Measurements from ENCODE around the gene CGNL1.

CGNL1 gene

GRCh38 chr15:57363661-57364060 is 12.6 kb upstream of the CGNL1 start:
- DNase-seq (ENCODE audit: insufficient read length, low spot score) (no peak), FAIRE-seq (no peak)
- TF ChIP-seq CTCF (IDR thresholded peaks at IDR 0.05; ENCODE audit: insufficient read depth, missing control alignments), result no peak

DNA sequence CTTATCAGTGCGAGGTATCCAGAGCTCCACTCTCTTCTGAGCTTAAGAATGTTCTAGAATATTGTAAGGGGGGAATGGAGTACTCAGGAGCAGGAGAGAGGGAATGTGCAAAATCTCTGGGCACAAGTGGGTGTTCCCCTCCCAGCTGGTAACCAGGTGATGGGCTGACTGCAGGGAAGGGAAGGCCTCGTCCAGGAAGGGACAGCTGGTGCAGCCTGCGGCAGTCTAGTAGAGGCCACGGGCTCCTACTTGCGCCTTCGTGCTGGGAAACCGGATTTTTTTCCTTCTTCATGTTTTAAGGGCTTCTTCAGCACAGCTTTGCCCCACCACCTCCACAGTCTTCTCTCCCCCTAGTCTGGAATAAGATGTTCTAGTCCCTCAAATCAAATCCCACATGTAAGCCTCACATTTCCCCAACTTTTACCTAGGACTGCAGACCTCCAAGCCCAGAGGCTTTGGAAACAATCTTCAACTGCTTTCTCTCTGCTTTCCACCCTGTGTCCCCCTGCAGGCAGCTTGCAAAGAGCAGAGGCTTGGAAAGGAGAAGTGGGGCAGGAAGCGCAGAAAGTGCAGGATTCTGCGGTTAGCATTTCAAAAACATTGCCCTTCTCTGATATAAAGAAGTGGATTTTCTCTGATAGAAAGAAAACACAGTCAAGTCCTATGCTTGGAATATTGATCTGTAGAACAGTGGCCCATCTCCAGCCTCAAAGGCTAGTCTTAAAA is 11.9 kb upstream of the CGNL1 start:
- TF ChIP-seq CTCF (IDR thresholded peaks at IDR 0.05; ENCODE audit: insufficient read depth, missing control alignments), result no peak
- no peak for DNase-seq (ENCODE audit: insufficient read length, low spot score)
- FAIRE-seq, result no peak

- FAIRE-seq, result no peak
- no peak for TF ChIP-seq CTCF (IDR thresholded peaks at IDR 0.05; ENCODE audit: insufficient read depth, missing control alignments)
These were observed 8.7 kb upstream of the CGNL1 start for GRCh38 chr15:57367556-57367955.

DNA sequence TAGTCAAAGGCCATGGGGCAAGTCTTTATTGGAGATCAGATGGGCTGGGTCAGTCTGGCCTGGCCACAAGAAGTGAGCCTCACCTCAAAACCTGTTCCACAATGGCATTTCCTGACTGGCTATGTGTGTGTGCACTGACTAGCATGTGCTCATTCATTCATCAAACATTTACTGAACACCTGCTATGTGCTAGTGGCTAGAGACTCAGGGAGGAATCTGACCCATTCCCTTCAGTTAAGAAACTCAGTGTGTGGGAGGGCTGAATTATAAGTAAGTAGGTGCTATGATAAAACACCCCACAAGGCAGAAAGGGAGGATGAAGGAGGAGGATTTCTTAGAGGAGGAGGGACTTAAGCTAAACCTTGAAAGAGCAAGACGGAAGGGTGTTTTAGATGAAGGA is 5.4 kb upstream of the CGNL1 start:
- no peak for DNase-seq (ENCODE audit: insufficient read length, low spot score)
- no peak for TF ChIP-seq CTCF (IDR thresholded peaks at IDR 0.05; ENCODE audit: insufficient read depth, missing control alignments)
- no peak for FAIRE-seq

More at GRCh38 chr15:57367556-57367955, 8.7 kb upstream of the CGNL1 start:
- DNase-seq (ENCODE audit: insufficient read length, low spot score), result no peak

DNA sequence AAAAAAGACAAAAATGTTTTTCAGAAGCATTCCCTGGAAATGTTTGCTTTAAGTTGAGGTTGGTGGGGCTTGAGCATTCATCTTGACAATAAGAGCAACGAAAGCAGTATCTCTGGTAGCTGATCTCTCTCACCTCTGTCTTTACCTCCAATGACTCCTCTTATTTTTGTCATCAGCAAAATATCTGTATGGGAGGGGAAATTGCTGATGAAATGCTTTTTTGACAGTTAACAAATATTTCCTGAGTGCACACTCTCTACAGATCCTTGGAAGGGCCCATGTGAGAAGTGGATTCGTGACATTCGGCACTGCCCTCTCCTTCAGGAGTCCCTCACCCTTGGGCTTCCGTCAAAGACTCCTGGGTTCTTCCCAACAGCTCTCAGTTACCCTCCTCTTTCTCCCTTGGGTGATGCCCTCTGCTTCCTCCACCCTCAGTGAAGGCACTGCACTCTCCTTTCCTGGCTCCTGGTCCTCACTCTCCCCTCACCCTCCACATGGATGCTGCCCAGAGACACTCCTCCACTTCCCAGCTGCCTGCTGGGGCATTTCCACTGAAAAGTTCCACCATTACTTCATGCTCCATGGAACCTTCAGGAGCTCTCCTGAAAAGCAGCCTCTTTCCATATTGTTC is 2.9 kb upstream of the CGNL1 start:
- FAIRE-seq, result no peak
- no peak for DNase-seq (ENCODE audit: insufficient read length, low spot score)
- TF ChIP-seq CTCF (IDR thresholded peaks at IDR 0.05; ENCODE audit: insufficient read depth, missing control alignments), result no peak

- DNase-seq (ENCODE audit: insufficient read length, low spot score), result no peak
- FAIRE-seq, result no peak
- no peak for TF ChIP-seq CTCF (IDR thresholded peaks at IDR 0.05; ENCODE audit: insufficient read depth, missing control alignments)
These were observed 2.4 kb upstream of the CGNL1 start for GRCh38 chr15:57373882-57374276.
